GM12865 (cell line): ENCODE results near the gene ASTN2.
A peak's percentile ranks its signal among the peaks of the same experiment; 100 is the strongest.

Source experiments
- DNase-seq: peaks from one replicate; pipeline ENCODE4 v3.0.0; 2010; ENCODE audit warnings: low read depth
- H3K4me3 ChIP-seq: 2 replicates; pipeline ENCODE4 v1.5.1; 2011; ENCODE audit warnings: mild to moderate bottlenecking, low read depth, low read length, control low read depth
- CTCF ChIP-seq: IDR thresholded peaks from 2 replicates; pipeline ENCODE4 v1.5.1; 2011; ENCODE audit warnings: low read length, control low read depth, low read depth, inconsistent platforms; ENCODE audit not compliant: insufficient read depth; ENCODE audit errors: missing control alignments

Gene ASTN2

GRCh38 chr9:116749772-116750171 lies 665.1 kb downstream of the ASTN2 start:
- H3K4me3 ChIP-seq = no peak overlapping the region
- TF ChIP-seq CTCF = no peak
- DNase-seq = no peak

- no peak for DNase-seq
- TF ChIP-seq CTCF = no peak
- H3K4me3 ChIP-seq = no peak overlapping the region
Observed at GRCh38 chr9:116749176-116749575, 665.7 kb downstream of the ASTN2 start.

GRCh38 chr9:116741742-116742141 lies 673.1 kb downstream of the ASTN2 start:
- no peak for DNase-seq
- no peak for TF ChIP-seq CTCF
- H3K4me3 ChIP-seq = no peak overlapping the region

GRCh38 chr9:116741086-116741740 lies 673.6 kb downstream of the ASTN2 start:
- DNase-seq = no peak
- no peak overlapping the region for H3K4me3 ChIP-seq
- no peak for TF ChIP-seq CTCF

GRCh38 chr9:116737152-116737546 lies 677.7 kb downstream of the ASTN2 start:
- peak; percentile 98 for TF ChIP-seq CTCF

GRCh38 chr9:116736399-116737151 lies 678.3 kb downstream of the ASTN2 start:
- TF ChIP-seq CTCF = no peak
- H3K4me3 ChIP-seq = no peak overlapping the region
- no peak for DNase-seq

More at GRCh38 chr9:116737152-116737546, 677.7 kb downstream of the ASTN2 start:
- peak; percentile 79 for DNase-seq
- no peak overlapping the region for H3K4me3 ChIP-seq

- TF ChIP-seq CTCF = no peak
- peak; percentile 33 for DNase-seq
- H3K4me3 ChIP-seq = no peak overlapping the region; the same call in 1 of the 2 replicates
Observed at GRCh38 chr9:116733010-116733641, 681.7 kb downstream of the ASTN2 start.
